Measurements from ENCODE around the gene CHIC1. TPM values are rescaled to one million over a fixed set of nuclear protein-coding genes. Genes with fewer than 3 reads are reported as not detected.
"Not testable (repeated sequence)": the region's sequence is repeated elsewhere in the genome, so short reads cannot be mapped to it uniquely, and the experiment has no call there.

Gene CHIC1
- total and polyA plus RNA-seq, 2 donors (not counting 3 experiments of a cell fraction or from before 2014, with no cell fraction given) = 3.0 to 6.1 TPM

DNA sequence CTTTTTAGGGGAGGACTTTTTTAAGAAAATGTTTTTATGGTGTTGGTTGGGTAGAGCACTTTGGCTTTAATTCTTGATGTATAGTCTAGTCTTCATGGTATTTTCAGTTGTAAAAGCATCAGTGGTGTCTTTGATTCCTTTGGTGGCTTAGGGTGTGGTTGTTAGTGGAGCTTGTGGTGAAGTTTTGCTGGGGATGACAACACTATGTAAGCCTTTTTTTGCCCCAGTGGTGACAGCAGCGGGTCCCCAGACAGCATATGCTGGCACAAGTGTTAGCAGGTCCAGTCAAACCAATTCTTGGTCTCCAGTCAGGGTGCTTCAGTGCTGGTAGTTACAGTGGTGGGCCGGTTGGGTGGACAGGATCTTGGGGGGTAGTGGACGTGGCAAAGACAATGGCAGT is 52.0 kb downstream of the CHIC1 start:
- BruUV-seq (replicated peaks) = no TSS peak
- no peaks in the 10 kb centered on the region for H3K79me2 ChIP-seq (ENCODE audit: control insufficient read depth, insufficient read depth, low read length)
- no peaks in the 10 kb centered on the region for H3K36me3 ChIP-seq (ENCODE audit: control insufficient read depth in 2 of 2, extremely low read depth in 1 of 2, insufficient read depth in 2 of 2, low read length in 2 of 2)
- POLR2A ChIA-PET = no interaction called here
- DNase-seq (ENCODE audit: low read depth, low spot score) (no peak), FAIRE-seq (no peak)
- no peak overlapping the region for H3K27ac ChIP-seq (ENCODE audit: insufficient read depth, low read depth, low read length)
- intact Hi-C loops (cut with micrococcal nuclease) (no loop called here), dilution Hi-C loops (cut with MboI; ENCODE audit: extremely low pct_ligation_motif_present, low sequenced_read_pairs) (no loop called here)
- H3K4me2 ChIP-seq (ENCODE audit: insufficient read depth, low read length) = no peak overlapping the region
- no peak overlapping the region for H2AFZ ChIP-seq (ENCODE audit: low read depth, low read length)
- no peaks in the 10 kb centered on the region for H3K4me1 ChIP-seq (ENCODE audit: control insufficient read depth, extremely low read depth, insufficient read depth, low read length)
- no peak for TF ChIP-seq POLR2AphosphoS5 (IDR thresholded peaks at IDR 0.05; ENCODE audit: insufficient read depth, low read depth, low read length)
- no peak for TF ChIP-seq FOS (IDR thresholded peaks at IDR 0.05; ENCODE audit: borderline replicate concordance, insufficient read depth, low read length)
- no peak for TF ChIP-seq JUN (IDR thresholded peaks at IDR 0.05; ENCODE audit: borderline replicate concordance, insufficient read depth, insufficient read length, low read depth)
- TF ChIP-seq, protein P1, sequence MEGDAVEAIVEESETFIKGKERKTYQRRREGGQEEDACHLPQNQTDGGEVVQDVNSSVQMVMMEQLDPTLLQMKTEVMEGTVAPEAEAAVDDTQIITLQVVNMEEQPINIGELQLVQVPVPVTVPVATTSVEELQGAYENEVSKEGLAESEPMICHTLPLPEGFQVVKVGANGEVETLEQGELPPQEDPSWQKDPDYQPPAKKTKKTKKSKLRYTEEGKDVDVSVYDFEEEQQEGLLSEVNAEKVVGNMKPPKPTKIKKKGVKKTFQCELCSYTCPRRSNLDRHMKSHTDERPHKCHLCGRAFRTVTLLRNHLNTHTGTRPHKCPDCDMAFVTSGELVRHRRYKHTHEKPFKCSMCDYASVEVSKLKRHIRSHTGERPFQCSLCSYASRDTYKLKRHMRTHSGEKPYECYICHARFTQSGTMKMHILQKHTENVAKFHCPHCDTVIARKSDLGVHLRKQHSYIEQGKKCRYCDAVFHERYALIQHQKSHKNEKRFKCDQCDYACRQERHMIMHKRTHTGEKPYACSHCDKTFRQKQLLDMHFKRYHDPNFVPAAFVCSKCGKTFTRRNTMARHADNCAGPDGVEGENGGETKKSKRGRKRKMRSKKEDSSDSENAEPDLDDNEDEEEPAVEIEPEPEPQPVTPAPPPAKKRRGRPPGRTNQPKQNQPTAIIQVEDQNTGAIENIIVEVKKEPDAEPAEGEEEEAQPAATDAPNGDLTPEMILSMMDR (IDR thresholded peaks at IDR 0.05; ENCODE audit: extremely low read depth in 1 of 2, insufficient read depth in 1 of 2, low read depth in 1 of 2, low read length in 2 of 2) = no peak
- TF ChIP-seq MYC (IDR thresholded peaks at IDR 0.05; ENCODE audit: low read depth, low read length) = no peak
- TF ChIP-seq GATA2 (IDR thresholded peaks at IDR 0.05; ENCODE audit: insufficient read depth, insufficient read length, low read depth, low read length) = no peak
- TF ChIP-seq, protein P2, sequence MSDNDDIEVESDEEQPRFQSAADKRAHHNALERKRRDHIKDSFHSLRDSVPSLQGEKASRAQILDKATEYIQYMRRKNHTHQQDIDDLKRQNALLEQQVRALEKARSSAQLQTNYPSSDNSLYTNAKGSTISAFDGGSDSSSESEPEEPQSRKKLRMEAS (IDR thresholded peaks at IDR 0.05; ENCODE audit: insufficient read depth, insufficient read length) = no peak
- TF ChIP-seq POLR2A (IDR thresholded peaks at IDR 0.05; ENCODE audit: low read depth, low read length) = no peak
- TF ChIP-seq EZH2 (IDR thresholded peaks at IDR 0.05; ENCODE audit: borderline replicate concordance, low read depth, low read length, severe bottlenecking) = no peak
- CTCF ChIA-PET = no interaction called here
- no peaks in the 10 kb centered on the region for H4K20me1 ChIP-seq (replicated peaks; ENCODE audit: control insufficient read depth, extremely low read depth, insufficient read depth, low read length)
- no peak overlapping the region for H3K9ac ChIP-seq (replicated peaks; ENCODE audit: extremely low read depth, insufficient read depth, low read length)
- no peaks in the 10 kb centered on the region for H3K27me3 ChIP-seq (ENCODE audit: control insufficient read depth in 2 of 2, insufficient read depth in 2 of 2, low read length in 2 of 2)
- no peaks in the 10 kb centered on the region for H3K9me1 ChIP-seq (replicated peaks; ENCODE audit: control insufficient read depth, extremely low read depth, insufficient read depth, low read length)
- no peaks in the 10 kb centered on the region for H3K9me3 ChIP-seq (replicated peaks; ENCODE audit: control insufficient read depth, insufficient read depth, low read length)
- no peak overlapping the region for H3K4me3 ChIP-seq (replicated peaks in 1 of 3; ENCODE audit: insufficient read depth in 1 of 3, low read depth in 1 of 3, low read length in 3 of 3)

DNA sequence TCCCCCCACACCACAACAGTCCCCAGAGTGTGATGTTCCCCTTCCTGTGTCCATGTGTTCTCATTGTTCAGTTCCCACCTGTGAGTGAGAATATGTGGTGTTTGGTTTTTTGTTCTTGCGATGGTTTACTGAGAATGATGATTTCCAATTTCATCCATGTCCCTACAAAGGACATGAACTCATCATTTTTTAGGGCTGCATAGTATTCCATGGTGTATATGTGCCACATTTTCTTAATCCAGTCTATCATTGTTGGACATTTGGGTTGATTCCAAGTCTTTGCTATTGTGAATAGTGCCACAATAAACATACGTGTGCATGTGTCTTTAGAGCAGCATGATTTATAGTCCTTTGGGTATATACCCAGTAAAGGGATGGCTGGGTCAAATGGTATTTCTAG is 78.7 kb downstream of the CHIC1 start:
- FAIRE-seq; H3K36me3 ChIP-seq (ENCODE audit: control insufficient read depth in 2 of 2, extremely low read depth in 1 of 2, insufficient read depth in 2 of 2, low read length in 2 of 2); dilution Hi-C loops (cut with MboI; ENCODE audit: extremely low pct_ligation_motif_present, low sequenced_read_pairs); BruUV-seq (replicated peaks); H4K20me1 ChIP-seq (replicated peaks; ENCODE audit: control insufficient read depth, extremely low read depth, insufficient read depth, low read length); H3K9me3 ChIP-seq (replicated peaks; ENCODE audit: control insufficient read depth, insufficient read depth, low read length); H3K9me1 ChIP-seq (replicated peaks; ENCODE audit: control insufficient read depth, extremely low read depth, insufficient read depth, low read length); H3K79me2 ChIP-seq (ENCODE audit: control insufficient read depth, insufficient read depth, low read length); H3K27ac ChIP-seq (ENCODE audit: insufficient read depth, low read depth, low read length); H3K27me3 ChIP-seq (ENCODE audit: control insufficient read depth in 2 of 2, insufficient read depth in 2 of 2, low read length in 2 of 2); H3K9ac ChIP-seq (replicated peaks; ENCODE audit: extremely low read depth, insufficient read depth, low read length); CTCF ChIA-PET; DNase-seq (ENCODE audit: low read depth, low spot score); H3K4me2 ChIP-seq (ENCODE audit: insufficient read depth, low read length); intact Hi-C loops (cut with micrococcal nuclease); POLR2A ChIA-PET; H3K4me1 ChIP-seq (ENCODE audit: control insufficient read depth, extremely low read depth, insufficient read depth, low read length); H2AFZ ChIP-seq (ENCODE audit: low read depth, low read length); H3K4me3 ChIP-seq (replicated peaks in 1 of 3; ENCODE audit: insufficient read depth in 1 of 3, low read depth in 1 of 3, low read length in 3 of 3): not testable (repeated sequence)

Measured in endothelial cell of umbilical vein (primary cell).